Measurements from ENCODE around the gene NXPE2.

- TF ChIP-seq CTCF (IDR thresholded peaks at IDR 0.05) (no peak), EP300 (IDR thresholded peaks at IDR 0.05) (no peak)
Observed at GRCh38 chr11:114668109-114668508, 10.2 kb upstream of the NXPE2 start.

Measured in ovary (tissue), 3 donors.